Transverse colon (tissue), 4 donors: ENCODE measurements around the gene EIF6.

Source experiments
- EP300 ChIP-seq: sonication (generic); formaldehyde crosslinking; IDR thresholded peaks from one replicate; pipeline ENCODE4 v1.6.1; 2017; ENCODE audit warnings: antibody characterized with exemption, low read depth
- POLR2A ChIP-seq: fragments of 450-650 bp; IDR thresholded peaks from one replicate; pipeline ENCODE4 v1.6.1; 2016; ENCODE audit warnings: antibody characterized with exemption, mild to moderate bottlenecking, moderate library complexity
- POLR2AphosphoS5 ChIP-seq, 3 donors: sonication (generic); formaldehyde crosslinking; IDR thresholded peaks; one replicate each; pipeline ENCODE4 v1.6.1; 2016; ENCODE audit warnings: antibody characterized with exemption in 3 of 3
- TF ChIP-seq, protein P1 (sequence below), 5 experiments: fragments of 200-600 bp in 3 of 5; fragments of 450-650 bp in 2 of 5; sonication (generic) in 3 of 5; IDR thresholded peaks; 1 replicate in 2 of 5; 2 replicates in 3 of 5; pipeline ENCODE4 v1.5.1; 2016 to 2017; ENCODE audit warnings: antibody characterized with exemption in 5 of 5, inconsistent platforms in 3 of 5, mild to moderate bottlenecking in 2 of 5, moderate library complexity in 1 of 5

- TF ChIP-seq, protein P1, sequence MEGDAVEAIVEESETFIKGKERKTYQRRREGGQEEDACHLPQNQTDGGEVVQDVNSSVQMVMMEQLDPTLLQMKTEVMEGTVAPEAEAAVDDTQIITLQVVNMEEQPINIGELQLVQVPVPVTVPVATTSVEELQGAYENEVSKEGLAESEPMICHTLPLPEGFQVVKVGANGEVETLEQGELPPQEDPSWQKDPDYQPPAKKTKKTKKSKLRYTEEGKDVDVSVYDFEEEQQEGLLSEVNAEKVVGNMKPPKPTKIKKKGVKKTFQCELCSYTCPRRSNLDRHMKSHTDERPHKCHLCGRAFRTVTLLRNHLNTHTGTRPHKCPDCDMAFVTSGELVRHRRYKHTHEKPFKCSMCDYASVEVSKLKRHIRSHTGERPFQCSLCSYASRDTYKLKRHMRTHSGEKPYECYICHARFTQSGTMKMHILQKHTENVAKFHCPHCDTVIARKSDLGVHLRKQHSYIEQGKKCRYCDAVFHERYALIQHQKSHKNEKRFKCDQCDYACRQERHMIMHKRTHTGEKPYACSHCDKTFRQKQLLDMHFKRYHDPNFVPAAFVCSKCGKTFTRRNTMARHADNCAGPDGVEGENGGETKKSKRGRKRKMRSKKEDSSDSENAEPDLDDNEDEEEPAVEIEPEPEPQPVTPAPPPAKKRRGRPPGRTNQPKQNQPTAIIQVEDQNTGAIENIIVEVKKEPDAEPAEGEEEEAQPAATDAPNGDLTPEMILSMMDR (IDR thresholded peaks at IDR 0.05) = no peak
- TF ChIP-seq POLR2A = no peak
- TF ChIP-seq POLR2AphosphoS5 (IDR thresholded peaks at IDR 0.05) = no peak
- no peak for TF ChIP-seq EP300
Measured at GRCh38 chr20:35291654-35292503, 7.3 kb upstream of the EIF6 start, which contains the start of gene FAM83C.
